NOMO-1 treated with DMSO at 0.1 percent for 48 hours (cell line): ENCODE data around the gene LALBA.
"Not testable (repeated sequence)": the region's sequence is repeated elsewhere in the genome, so short reads cannot be mapped to it uniquely, and the experiment has no call there.

Experiments
- DNase-seq: peaks from one replicate; lab custom pipeline; 2025; ENCODE audit not compliant: unreplicated experiment; lab: John Stamatoyannopoulos, UW

Gene LALBA

DNA sequence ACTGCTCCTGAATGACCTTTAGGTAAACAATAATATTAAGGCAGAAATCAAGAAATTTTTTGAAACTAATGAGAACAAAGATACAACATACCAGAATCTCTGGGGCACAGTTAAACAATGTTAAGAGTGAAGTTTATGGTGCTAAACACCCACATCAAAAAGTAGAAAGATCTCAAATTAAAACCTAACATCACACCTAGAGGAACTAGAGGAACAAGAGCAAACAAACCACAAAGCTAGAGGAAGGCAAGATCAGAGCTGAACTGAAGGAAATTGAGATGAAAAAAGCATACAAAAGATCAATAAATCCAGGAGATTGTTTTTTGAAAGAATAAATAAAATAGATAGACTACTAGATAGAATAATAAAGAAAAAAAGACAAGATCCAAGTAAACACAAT lies 37.2 kb downstream of the LALBA start:
- no peak for DNase-seq

DNA sequence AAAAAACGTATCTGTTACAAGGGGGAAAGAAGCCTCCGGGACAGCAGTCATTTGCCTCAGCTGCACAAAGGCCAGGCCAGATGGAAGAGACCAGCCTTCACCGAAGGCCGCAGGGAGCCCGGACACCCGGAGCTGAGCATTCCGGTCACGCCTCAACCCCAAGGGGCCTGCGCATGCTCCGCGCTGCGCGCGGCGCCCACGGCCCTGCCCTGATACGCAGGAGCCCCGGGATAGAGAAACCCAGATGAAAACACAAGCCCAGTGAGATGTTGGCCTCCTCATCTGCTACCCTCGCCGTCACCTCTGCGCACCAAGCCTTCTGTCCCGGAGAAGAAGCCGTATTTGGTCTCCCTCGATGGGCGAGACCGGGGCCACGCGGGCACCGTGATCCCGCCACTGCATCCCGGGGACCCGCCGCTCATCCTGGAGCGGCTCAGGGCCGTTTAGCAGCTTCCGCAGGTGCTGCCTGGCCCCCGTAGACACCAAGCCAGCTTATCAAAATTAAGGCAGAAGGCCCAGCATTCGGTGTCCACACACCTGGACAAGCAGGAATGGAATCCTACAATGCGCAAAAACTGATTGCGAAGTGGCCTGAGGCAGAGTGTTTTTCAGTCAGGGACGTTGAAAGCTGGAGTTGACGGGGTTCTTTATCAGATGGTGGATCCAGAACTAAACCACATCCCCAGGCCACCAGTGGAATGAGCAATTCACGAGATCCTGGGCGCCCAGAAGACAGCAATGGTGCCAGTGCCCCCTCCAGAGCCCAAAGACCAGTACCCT lies 41.8 kb downstream of the LALBA start:
- no peak for DNase-seq

DNA sequence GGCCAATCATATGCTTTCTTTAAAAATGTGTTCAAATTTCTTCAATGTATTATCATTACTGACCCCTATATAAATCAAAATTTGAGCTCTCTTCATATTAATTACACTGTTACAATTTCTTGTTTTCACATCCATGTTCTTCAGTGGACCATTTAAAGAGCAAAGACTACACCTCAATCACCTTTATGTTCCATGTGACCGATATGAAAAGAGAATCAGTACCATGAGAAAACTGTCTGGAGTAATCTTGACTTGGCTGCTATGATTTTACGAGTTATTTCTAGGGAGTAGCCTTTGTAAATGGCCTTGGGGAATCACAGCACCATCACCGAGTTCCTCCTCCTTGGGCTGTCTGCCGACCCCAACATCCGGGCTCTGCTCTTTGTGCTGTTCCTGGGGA lies 44.5 kb downstream of the LALBA start, which contains the start of gene OR8S1:
TSS of gene OR8S1 (plus strand) at position 301 of the 400 bp plus-strand sequence. CDS start at position 301, 0 bp downstream.
- DNase-seq: no peak

DNA sequence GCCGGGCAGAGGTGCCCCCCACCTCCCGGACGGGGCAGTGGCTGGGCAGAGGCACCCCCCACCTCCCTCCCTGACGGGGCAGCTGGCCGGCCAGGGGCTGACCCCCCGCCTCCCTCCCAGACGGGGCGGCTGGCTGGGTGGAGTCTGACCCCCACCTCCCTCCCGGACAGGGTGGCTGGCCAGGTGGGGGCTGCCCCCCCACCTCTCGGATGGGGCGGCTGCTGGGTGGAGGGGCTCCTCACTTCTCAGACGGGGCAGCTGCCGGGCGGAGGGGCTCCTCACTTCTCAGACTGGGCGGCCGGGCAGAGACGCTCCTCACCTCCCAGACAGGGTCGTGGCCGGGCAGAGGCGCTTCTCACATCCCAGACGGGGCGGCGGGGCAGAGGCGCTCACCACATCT lies 49.5 kb downstream of the LALBA start:
- not testable (repeated sequence) for DNase-seq
